IMR-90 (cell line): ENCODE results near the gene ERBB4. TPM values are rescaled to one million over a fixed set of nuclear protein-coding genes. Genes with fewer than 3 reads are reported as not detected.

ENCODE experiments used
- ATAC-seq: fragments of 200-7000 bp; cut with Tn5 transposase; 2 replicates; pipeline ENCODE4 v1.9.1; 2020; ENCODE audit warnings: low read depth, mild to moderate bottlenecking, moderate library complexity
- BruUV-seq: library from RNA; stranded (reverse); fragments of 400-500 nt; replicated peaks from 2 replicates; lab custom pipeline; 2021; lab: Mats Ljungman, UMichigan
- CTCF ChIA-PET: fragments of 300-600 bp; formaldehyde crosslinking; extraction: SDS; loops from one replicate; lab custom pipeline; 2021; ENCODE audit warnings: antibody characterized with exemption; lab: Yijun Ruan, JAX
- POLR2A ChIA-PET: fragments of 300-600 bp; sonication (Branson Sonifier 250); formaldehyde crosslinking; loops from one replicate; lab custom pipeline; 2022; ENCODE audit warnings: antibody characterized with exemption; ENCODE audit not compliant: unreplicated experiment; lab: Charles Lee
- DNase-seq: peaks from one replicate; pipeline ENCODE4 v3.0.0; 2013
- H2AFZ ChIP-seq: replicated peaks from 2 replicates; pipeline ENCODE3; 2013; ENCODE audit warnings: low read length, mild to moderate bottlenecking; ENCODE audit not compliant: poor library complexity
- H2AK5ac ChIP-seq: 2 replicates; pipeline ENCODE4 v1.6.1; 2013; ENCODE audit warnings: low read depth, low read length, inconsistent platforms
- H2AK9ac ChIP-seq: replicated peaks from 2 replicates; pipeline ENCODE3; 2013; ENCODE audit warnings: mild to moderate bottlenecking, low read depth, low read length, moderate library complexity; ENCODE audit not compliant: poor library complexity
- H2BK120ac ChIP-seq: 2 replicates; pipeline ENCODE4 v1.6.1; 2013; ENCODE audit warnings: low read depth, low read length, inconsistent platforms
- H2BK15ac ChIP-seq: 3 replicates; pipeline ENCODE4 v1.6.1; 2013; ENCODE audit warnings: low read depth, low read length, inconsistent platforms
- H2BK20ac ChIP-seq: 2 replicates; pipeline ENCODE4 v1.6.1; 2013; ENCODE audit warnings: low read depth, mild to moderate bottlenecking, inconsistent platforms, low read length, moderate library complexity
- H2BK5ac ChIP-seq: 2 replicates; pipeline ENCODE4 v1.6.1; 2013; ENCODE audit warnings: mild to moderate bottlenecking, low read depth, low read length, inconsistent platforms; ENCODE audit not compliant: poor library complexity, severe bottlenecking
- H3K14ac ChIP-seq: replicated peaks from 2 replicates; pipeline ENCODE4 v1.6.1; 2013; ENCODE audit warnings: low read depth, low read length, inconsistent platforms
- H3K18ac ChIP-seq: 2 replicates; pipeline ENCODE4 v1.6.1; 2013; ENCODE audit warnings: low read depth, low read length, control low read depth
- H3K23ac ChIP-seq: 2 replicates; pipeline ENCODE4 v1.6.1; 2013; ENCODE audit warnings: low read depth, low read length, inconsistent platforms
- H3K27ac ChIP-seq: 2 replicates; pipeline ENCODE4 v1.5.1; 2013; ENCODE audit warnings: mild to moderate bottlenecking, control low read depth, low read length; ENCODE audit not compliant: insufficient read depth
- H3K27me3 ChIP-seq: 2 replicates; pipeline ENCODE4 v1.6.1; 2013; ENCODE audit warnings: low read length; ENCODE audit not compliant: control insufficient read depth, insufficient read depth
- H3K36me3 ChIP-seq: 2 replicates; pipeline ENCODE4 v1.6.1; 2013; ENCODE audit warnings: low read length, mixed read lengths; ENCODE audit not compliant: control insufficient read depth, insufficient read depth
- H3K4ac ChIP-seq: 2 replicates; pipeline ENCODE4 v1.6.1; 2013; ENCODE audit warnings: low read depth, low read length, inconsistent platforms
- H3K4me1 ChIP-seq: 2 replicates; pipeline ENCODE4 v1.6.1; 2013; ENCODE audit warnings: low read length, mixed read lengths; ENCODE audit not compliant: control insufficient read depth, insufficient read depth
- H3K4me2 ChIP-seq: 2 replicates; pipeline ENCODE4 v1.6.1; 2013; ENCODE audit warnings: low read depth, mild to moderate bottlenecking, control low read depth, low read length, moderate library complexity
- H3K4me3 ChIP-seq: 2 replicates; pipeline ENCODE4 v1.5.1; 2013; ENCODE audit warnings: low read depth, mild to moderate bottlenecking, control low read depth, low read length, moderate library complexity; ENCODE audit not compliant: insufficient read depth
- H3K56ac ChIP-seq: 2 replicates; pipeline ENCODE4 v1.6.1; 2013; ENCODE audit warnings: low read length, inconsistent platforms; ENCODE audit not compliant: insufficient read depth; ENCODE audit errors: extremely low read depth
- H3K79me1 ChIP-seq, 2 experiments: 2 replicates each; pipeline ENCODE4 v1.6.1; 2013; ENCODE audit warnings: low read length in 2 of 2, inconsistent platforms in 1 of 2, low read depth in 1 of 2
- H3K9ac ChIP-seq: 2 replicates; pipeline ENCODE4 v1.6.1; 2013; ENCODE audit warnings: low read depth, low read length, control low read depth
- H3K9me1 ChIP-seq: 2 replicates; pipeline ENCODE4 v1.6.1; 2013; ENCODE audit warnings: low read length, inconsistent platforms; ENCODE audit not compliant: insufficient read depth
- H3K9me3 ChIP-seq: 2 replicates; pipeline ENCODE4 v1.6.1; 2013; ENCODE audit warnings: low read length; ENCODE audit not compliant: control insufficient read depth, insufficient read depth
- H4K20me1 ChIP-seq: 2 replicates; pipeline ENCODE4 v1.6.1; 2013; ENCODE audit warnings: low read length, inconsistent platforms; ENCODE audit not compliant: insufficient read depth
- H4K5ac ChIP-seq: 2 replicates; pipeline ENCODE4 v1.6.1; 2013; ENCODE audit warnings: mild to moderate bottlenecking, low read depth, low read length, control low read depth
- H4K8ac ChIP-seq, 2 experiments: 2 replicates each; pipeline ENCODE4 v1.6.1; 2013; ENCODE audit warnings: low read depth in 2 of 2, low read length in 2 of 2, control low read depth in 1 of 2, inconsistent platforms in 1 of 2
- H4K91ac ChIP-seq: 2 replicates; pipeline ENCODE4 v1.6.1; 2013; ENCODE audit warnings: low read depth, low read length, inconsistent platforms; ENCODE audit not compliant: insufficient read depth
- RCOR1 ChIP-seq: IDR thresholded peaks from 2 replicates; pipeline ENCODE4 v1.6.1; 2012; ENCODE audit warnings: mild to moderate bottlenecking, low read length, improper control_type of control experiment; ENCODE audit not compliant: insufficient replicate concordance
- WGBS, 2 experiments: methylation state at CpG; one replicate each; pipeline versions ENCODE4 v1.1.5 to v1.1.7; 2013; ENCODE audit warnings: missing lambda C conversion rate in 2 of 2; ENCODE audit not compliant: insufficient read length in 1 of 2; ENCODE audit errors: extremely low coverage in 2 of 2; 5-methylcytosine and 5-hydroxymethylcytosine counted together
- dilution Hi-C: fragments of 300-500 bp; cut with HindIII; formaldehyde crosslinking; loops from one replicate; pipeline ENCODE4 v1.14.3; 2018; ENCODE audit warnings: low sequenced_read_pairs; ENCODE audit not compliant: unreplicated experiment
- in situ Hi-C: fragments of 300-500 bp; cut with MboI; formaldehyde crosslinking; loops from 3 replicates; pipeline ENCODE4 v1.14.3; 2019; ENCODE audit warnings: low sequenced_read_pairs, inconsistent platforms, mixed read lengths
- intact Hi-C: fragments of 100-400 bp; cut with micrococcal nuclease; formaldehyde crosslinking; loops from 2 replicates; pipeline ENCODE4 v1.10.0; 2022
- polyA plus RNA-seq, 3 experiments: library from polyadenylated mRNA; depleted of rRNA; stranded (reverse); fragments of >200 nt; gene quantifications; 2 replicates each; pipeline ENCODE4 v1.2.3, GENCODE V29; 2012; ENCODE audit warnings: low replicate concordance in 1 of 3
- total RNA-seq: library from RNA; depleted of rRNA; stranded (reverse); fragments of >200 nt; gene quantifications from 2 replicates; pipeline ENCODE4 v1.2.3, GENCODE V29; 2012

Gene ERBB4
- total and polyA plus RNA-seq, 2 of the 4 experiments (the other 2 are of a cell fraction): not detected

GRCh38 chr2:211845338-211846035 lies 693.1 kb downstream of the ERBB4 start:
- dilution Hi-C loops: no loop called here
- CTCF ChIA-PET: no interaction called here
- H4K8ac ChIP-seq: no peak overlapping the region

More at GRCh38 chr2:211845338-211846035, 693.1 kb downstream of the ERBB4 start:
- H3K14ac ChIP-seq: no peak overlapping the region
- H2AK5ac ChIP-seq: no peak overlapping the region
- H3K79me1 ChIP-seq: no peaks in the 10 kb centered on the region
- H3K27ac ChIP-seq: no peak overlapping the region
- no peak overlapping the region for H3K4ac ChIP-seq
- H4K5ac ChIP-seq: no peak overlapping the region
- H3K4me3 ChIP-seq: no peak overlapping the region
- H4K20me1 ChIP-seq: no peaks in the 10 kb centered on the region
- H2BK120ac ChIP-seq: no peak overlapping the region
- H3K18ac ChIP-seq: no peak overlapping the region
- H2AK9ac ChIP-seq: no peak overlapping the region
- no peaks in the 10 kb centered on the region for H3K9me1 ChIP-seq
- no peak overlapping the region for H3K9ac ChIP-seq
- in situ Hi-C loops (no loop called here), intact Hi-C loops (no loop called here)
- ATAC-seq (no peak), DNase-seq (no peak)
- no peak overlapping the region for H2AFZ ChIP-seq
- no peak overlapping the region for H4K91ac ChIP-seq
- no peak overlapping the region for H3K23ac ChIP-seq
- BruUV-seq: no TSS peak
- H3K9me3 ChIP-seq: no peaks in the 10 kb centered on the region
- POLR2A ChIA-PET: no interaction called here
- H2BK20ac ChIP-seq: no peak overlapping the region
- no peak overlapping the region for H3K56ac ChIP-seq
- no peaks in the 10 kb centered on the region for H3K4me1 ChIP-seq
- no peaks in the 10 kb centered on the region for H3K36me3 ChIP-seq
- no peak overlapping the region for H3K4me2 ChIP-seq
- no CpG with 5 or more reads among the region's 3 CpGs for WGBS, 2 experiments
- no peak for TF ChIP-seq RCOR1
- no peaks in the 10 kb centered on the region for H3K27me3 ChIP-seq
- no peak overlapping the region for H2BK15ac ChIP-seq
- H2BK5ac ChIP-seq: no peak overlapping the region
